Fibroblast of lung (primary cell): ENCODE measurements around the gene GHR. TPM values are rescaled to one million over a fixed set of nuclear protein-coding genes. Genes with fewer than 3 reads are reported as not detected.

Experiments used
- DNase-seq, 2 donors: peaks; one replicate each; pipeline versions ENCODE4 v3.0.0 to v3.0.0-alpha.2; 2010; ENCODE audit warnings: low read depth in 2 of 2
- H2AFZ ChIP-seq: 2 replicates; pipeline ENCODE4 v1.5.1; 2012; ENCODE audit warnings: low read length, control low read depth, inconsistent platforms
- H3K27ac ChIP-seq: 2 replicates; pipeline ENCODE4 v1.5.1; 2011; ENCODE audit warnings: low read length, control low read depth; ENCODE audit not compliant: insufficient read depth
- H3K27me3 ChIP-seq: 2 replicates; pipeline ENCODE4 v1.5.1; 2011; ENCODE audit warnings: mild to moderate bottlenecking, low read length; ENCODE audit not compliant: control insufficient read depth, insufficient read depth
- H3K36me3 ChIP-seq: 2 replicates; pipeline ENCODE4 v1.5.1; 2011; ENCODE audit warnings: low read length; ENCODE audit not compliant: control insufficient read depth, insufficient read depth
- H3K4me1 ChIP-seq: 2 replicates; pipeline ENCODE4 v1.5.1; 2011; ENCODE audit warnings: low read length; ENCODE audit not compliant: control insufficient read depth, insufficient read depth; ENCODE audit errors: extremely low read depth
- H3K4me2 ChIP-seq: 2 replicates; pipeline ENCODE4 v1.5.1; 2011; ENCODE audit warnings: low read length, control low read depth; ENCODE audit not compliant: insufficient read depth; ENCODE audit errors: extremely low read depth
- H3K4me3 ChIP-seq, 4 experiments: fragments of 200-600 bp in 1 of 4; sonication (generic) in 1 of 4; replicated peaks in 1 of 4; 2 replicates each; pipeline ENCODE4 v1.5.1; 2011 to 2016; ENCODE audit warnings: low read length in 4 of 4, low read depth in 3 of 4, mild to moderate bottlenecking in 3 of 4, control low read depth in 2 of 4, inconsistent platforms in 1 of 4, mixed read lengths in 1 of 4; ENCODE audit not compliant: insufficient read depth in 1 of 4; ENCODE audit errors: control extremely low read depth in 1 of 4
- H3K79me2 ChIP-seq: 2 replicates; pipeline ENCODE4 v1.5.1; 2012; ENCODE audit warnings: mild to moderate bottlenecking, low read length, inconsistent platforms; ENCODE audit not compliant: control insufficient read depth, insufficient read depth
- H3K9ac ChIP-seq: 2 replicates; pipeline ENCODE4 v1.5.1; 2011; ENCODE audit warnings: mild to moderate bottlenecking, low read length, control low read depth; ENCODE audit not compliant: insufficient read depth
- H3K9me3 ChIP-seq: 2 replicates; pipeline ENCODE4 v1.5.1; 2012; ENCODE audit warnings: low read depth, low read length; ENCODE audit not compliant: control insufficient read depth, insufficient read depth
- H4K20me1 ChIP-seq: 2 replicates; pipeline ENCODE4 v1.5.1; 2011; ENCODE audit warnings: low read length; ENCODE audit not compliant: control insufficient read depth, insufficient read depth; ENCODE audit errors: extremely low read depth
- EZH2 ChIP-seq: IDR thresholded peaks from 2 replicates; pipeline ENCODE4 v1.5.1; 2012; ENCODE audit warnings: low read length, control low read depth, mild to moderate bottlenecking; ENCODE audit errors: missing control alignments
- polyA plus RNA-seq, 2 donors: library from polyadenylated mRNA; depleted of rRNA in 1 of 2; stranded (reverse) in 1 of 2; unstranded in 1 of 2; fragments of >200 nt; gene quantifications; 2 replicates each; pipeline ENCODE4 v1.2.1, GENCODE V29; 2011 to 2012; ENCODE audit warnings: missing spikeins in 1 of 2
- total RNA-seq: library from RNA; depleted of rRNA; stranded (reverse); fragments of >200 nt; gene quantifications from 2 replicates; pipeline ENCODE4 v1.2.1, GENCODE V29; 2014
- TF ChIP-seq, protein P1 (sequence below), 2 donors: IDR thresholded peaks in 1 of 2; conservative IDR thresholded peaks in 1 of 2; 1 replicate in 1 of 2; 2 replicates in 1 of 2; pipeline ENCODE4 v1.5.1; 2011 to 2012; ENCODE audit warnings: low read length in 2 of 2, control low read depth in 1 of 2, inconsistent platforms in 1 of 2, low read depth in 1 of 2, mild to moderate bottlenecking in 1 of 2

Gene GHR
- total and polyA plus RNA-seq, 2 donors (not counting 1 experiment from before 2014, with no cell fraction given) = 2.3 to 2.4 TPM

DNA sequence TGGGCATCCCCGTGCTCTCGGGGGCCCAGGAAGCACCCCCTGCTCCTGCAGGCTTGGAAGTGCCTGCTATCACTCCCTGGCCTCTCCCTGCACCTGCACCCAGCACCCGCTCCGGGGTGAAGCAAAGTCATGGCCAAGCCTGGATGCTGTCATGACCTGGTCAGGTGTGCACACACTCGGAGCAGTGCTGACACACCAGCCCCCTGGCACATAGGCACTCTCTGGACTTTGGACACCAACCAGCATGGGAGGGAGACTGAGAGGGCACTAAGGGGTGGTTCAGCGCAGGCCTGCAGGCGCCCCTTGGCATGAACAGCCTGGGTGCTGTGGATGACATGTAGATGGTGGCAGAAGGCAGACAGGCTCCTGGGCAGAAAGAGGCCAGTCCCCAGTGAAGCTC lies 158.6 kb downstream of the GHR start:
- Histone ChIP-seq H3K27ac (no peak overlapping the region), H3K4me1 (no peaks in the 10 kb centered on the region), H3K27me3 (no peaks in the 10 kb centered on the region), H3K79me2 (no peaks in the 10 kb centered on the region), H3K4me3 (no peak overlapping the region), H3K4me2 (no peak overlapping the region), H3K36me3 (no peaks in the 10 kb centered on the region), H3K9ac (no peak overlapping the region), H2AFZ (no peak overlapping the region), H4K20me1 (no peaks in the 10 kb centered on the region), H3K9me3 (no peaks in the 10 kb centered on the region)
- DNase-seq = no peak
- TF ChIP-seq, protein P1, sequence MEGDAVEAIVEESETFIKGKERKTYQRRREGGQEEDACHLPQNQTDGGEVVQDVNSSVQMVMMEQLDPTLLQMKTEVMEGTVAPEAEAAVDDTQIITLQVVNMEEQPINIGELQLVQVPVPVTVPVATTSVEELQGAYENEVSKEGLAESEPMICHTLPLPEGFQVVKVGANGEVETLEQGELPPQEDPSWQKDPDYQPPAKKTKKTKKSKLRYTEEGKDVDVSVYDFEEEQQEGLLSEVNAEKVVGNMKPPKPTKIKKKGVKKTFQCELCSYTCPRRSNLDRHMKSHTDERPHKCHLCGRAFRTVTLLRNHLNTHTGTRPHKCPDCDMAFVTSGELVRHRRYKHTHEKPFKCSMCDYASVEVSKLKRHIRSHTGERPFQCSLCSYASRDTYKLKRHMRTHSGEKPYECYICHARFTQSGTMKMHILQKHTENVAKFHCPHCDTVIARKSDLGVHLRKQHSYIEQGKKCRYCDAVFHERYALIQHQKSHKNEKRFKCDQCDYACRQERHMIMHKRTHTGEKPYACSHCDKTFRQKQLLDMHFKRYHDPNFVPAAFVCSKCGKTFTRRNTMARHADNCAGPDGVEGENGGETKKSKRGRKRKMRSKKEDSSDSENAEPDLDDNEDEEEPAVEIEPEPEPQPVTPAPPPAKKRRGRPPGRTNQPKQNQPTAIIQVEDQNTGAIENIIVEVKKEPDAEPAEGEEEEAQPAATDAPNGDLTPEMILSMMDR (conservative IDR thresholded peaks at IDR 0.05 in 1 of 2, IDR thresholded peaks at IDR 0.05 in 1 of 2; ENCODE audit: low read depth in 1 of 2, low read length in 2 of 2) = no peak
- no peak for TF ChIP-seq EZH2

DNA sequence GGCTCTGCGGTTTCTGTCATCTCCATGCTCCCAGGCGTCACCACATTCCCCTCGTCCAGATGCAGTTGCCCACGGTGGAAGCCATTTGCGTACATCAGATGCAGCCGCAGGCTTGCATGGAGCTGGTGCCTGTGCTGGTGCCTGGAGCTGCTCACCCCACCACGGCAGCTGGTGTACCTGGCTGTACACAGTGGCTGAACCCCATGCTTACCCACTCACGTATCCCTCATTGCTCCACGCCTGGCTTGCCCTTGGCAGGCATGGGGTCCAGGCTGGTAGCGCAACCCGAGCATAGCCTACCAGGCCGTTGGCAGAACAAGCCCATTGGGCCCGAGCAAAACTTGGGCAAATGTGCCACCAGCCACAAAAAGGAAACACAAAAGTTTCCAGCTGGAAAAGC lies 159.5 kb downstream of the GHR start:
- no peaks in the 10 kb centered on the region for H3K27me3 ChIP-seq
- no peak overlapping the region for H3K4me3 ChIP-seq
- no peaks in the 10 kb centered on the region for H3K4me1 ChIP-seq
- no peaks in the 10 kb centered on the region for H4K20me1 ChIP-seq
- no peak overlapping the region for H3K27ac ChIP-seq
- H3K9me3 ChIP-seq = no peaks in the 10 kb centered on the region
- H2AFZ ChIP-seq = no peak overlapping the region
- TF ChIP-seq EZH2 = no peak
- TF ChIP-seq, protein P1 (conservative IDR thresholded peaks at IDR 0.05 in 1 of 2, IDR thresholded peaks at IDR 0.05 in 1 of 2; ENCODE audit: low read depth in 1 of 2, low read length in 2 of 2) = no peak
- no peaks in the 10 kb centered on the region for H3K36me3 ChIP-seq
- H3K9ac ChIP-seq = no peak overlapping the region
- H3K4me2 ChIP-seq = no peak overlapping the region
- no peaks in the 10 kb centered on the region for H3K79me2 ChIP-seq
- no peak for DNase-seq

DNA sequence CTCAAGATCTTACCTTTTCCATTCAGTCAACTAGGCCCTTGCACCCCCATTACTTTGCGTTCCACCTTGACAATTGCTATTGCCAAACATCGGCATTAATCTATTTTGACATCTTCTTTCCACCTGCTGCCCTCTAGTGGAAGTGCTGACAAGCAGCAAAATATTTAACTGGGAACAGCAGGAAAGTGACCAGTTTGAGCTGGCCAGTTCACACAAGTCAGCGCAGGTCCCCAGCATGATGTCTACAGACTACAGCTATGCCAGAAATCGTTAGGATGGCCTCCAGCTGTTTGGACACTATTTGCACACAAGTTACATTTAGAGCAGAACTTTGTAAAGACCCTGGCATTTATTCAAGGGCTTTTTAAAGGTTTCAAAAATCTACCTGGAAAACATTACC lies 160.1 kb downstream of the GHR start:
- Histone ChIP-seq H3K27me3 (no peaks in the 10 kb centered on the region), H3K4me3 (no peak overlapping the region), H3K9ac (no peak overlapping the region), H4K20me1 (no peaks in the 10 kb centered on the region), H3K4me1 (no peaks in the 10 kb centered on the region), H3K4me2 (no peak overlapping the region), H3K36me3 (no peaks in the 10 kb centered on the region), H3K79me2 (no peaks in the 10 kb centered on the region), H3K27ac (no peak overlapping the region), H3K9me3 (no peaks in the 10 kb centered on the region), H2AFZ (no peak overlapping the region)
- peak; percentile 29 to 69 for DNase-seq
- TF ChIP-seq, protein P1 (conservative IDR thresholded peaks at IDR 0.05 in 1 of 2, IDR thresholded peaks at IDR 0.05 in 1 of 2; ENCODE audit: low read depth in 1 of 2, low read length in 2 of 2) = peak; percentile 87 to 90
- no peak for TF ChIP-seq EZH2
